ENCODE results near the gene VPS33B. TPM values are rescaled to one million over a fixed set of nuclear protein-coding genes. Genes with fewer than 3 reads are reported as not detected.
A peak's percentile ranks its signal among the peaks of the same experiment; 100 is the strongest.

Gene VPS33B
- polyA plus RNA-seq, 1 experiment, result 12.3 TPM

- POLR2A ChIA-PET, result no interaction called here
Measured at GRCh38 chr15:91031796-91032195, 9.4 kb upstream of the VPS33B start.

GRCh38 chr15:91027677-91028076 lies 5.3 kb upstream of the VPS33B start:
- ChIA-PET POLR2A (no interaction called here), CTCF (interaction anchor here (1.3 to 2.0 kb wide), 2 partner anchors 28 to 71 kb away, joined by 3 to 9 read pairs; no protein-coding TSS in a partner anchor)
- Histone ChIP-seq H3K9me3 (ENCODE audit: control insufficient read depth, insufficient read depth, low read length) (no peaks in the 10 kb centered on the region), H3K27me3 (ENCODE audit: control insufficient read depth, insufficient read depth, low read length) (peaks cover 11% of the 10 kb centered on the region), H3K27ac (ENCODE audit: low read depth, low read length) (peak overlapping the region; percentile 21), H3K4me3 (ENCODE audit: low read depth, low read length) (no peak overlapping the region)
- TF ChIP-seq CTCF (IDR thresholded peaks at IDR 0.05; ENCODE audit: low read depth, low read length), result no peak
- DNase-seq (ENCODE audit: low read depth, low spot score), result no peak

More at GRCh38 chr15:91031796-91032195, 9.4 kb upstream of the VPS33B start:
- CTCF ChIA-PET, result interaction anchor here (3.2 kb wide), 1 partner anchor 75 kb away, joined by 19 read pairs; no protein-coding TSS in a partner anchor
- Histone ChIP-seq H3K27me3 (ENCODE audit: control insufficient read depth, insufficient read depth, low read length) (peaks cover 19% of the 10 kb centered on the region), H3K27ac (ENCODE audit: low read depth, low read length) (no peak overlapping the region), H3K9me3 (ENCODE audit: control insufficient read depth, insufficient read depth, low read length) (no peaks in the 10 kb centered on the region), H3K4me3 (ENCODE audit: low read depth, low read length) (no peak overlapping the region)
- no peak for DNase-seq (ENCODE audit: low read depth, low spot score)
- TF ChIP-seq CTCF (IDR thresholded peaks at IDR 0.05; ENCODE audit: low read depth, low read length), result no peak

GRCh38 chr15:91023720-91024119 lies 1.3 kb upstream of the VPS33B start:
- H3K27ac ChIP-seq (ENCODE audit: low read depth, low read length), result no peak overlapping the region
- no peaks in the 10 kb centered on the region; the same call in 1 of the 2 replicates for H3K9me3 ChIP-seq (ENCODE audit: control insufficient read depth, insufficient read depth, low read length)
- no peak overlapping the region for H3K4me3 ChIP-seq (ENCODE audit: low read depth, low read length)
- ChIA-PET CTCF (interaction anchor here (0.6 to 0.9 kb wide), 2 partner anchors 89 to 1149 kb away, joined by 3 read pairs; partner anchors contain the start of gene UNC45A), POLR2A (no interaction called here)
- H3K27me3 ChIP-seq (ENCODE audit: control insufficient read depth, insufficient read depth, low read length), result peaks cover 2% of the 10 kb centered on the region
- DNase-seq (ENCODE audit: low read depth, low spot score), result no peak
- no peak for TF ChIP-seq CTCF (IDR thresholded peaks at IDR 0.05; ENCODE audit: low read depth, low read length)

DNA sequence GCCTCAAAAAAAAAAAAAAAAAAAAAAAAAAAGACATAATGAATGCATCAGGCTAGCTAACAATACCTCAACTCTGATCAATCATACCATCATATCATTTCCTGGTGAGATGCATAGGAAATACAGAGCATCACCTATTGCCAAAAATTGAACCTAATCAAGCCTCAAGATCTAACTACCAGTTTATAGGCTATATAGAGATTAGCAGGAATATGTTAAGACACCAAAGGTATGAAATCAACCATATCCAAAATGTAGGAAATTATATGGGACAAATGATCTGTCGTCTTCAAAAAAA lies 387 bp upstream of the VPS33B start:
- Histone ChIP-seq H3K27me3 (ENCODE audit: control insufficient read depth, insufficient read depth, low read length) (no peaks in the 10 kb centered on the region), H3K4me3 (ENCODE audit: low read depth, low read length) (peak overlapping the region; percentile 99), H3K27ac (ENCODE audit: low read depth, low read length) (no peak overlapping the region), H3K9me3 (ENCODE audit: control insufficient read depth, insufficient read depth, low read length) (no peaks in the 10 kb centered on the region; the same call in 1 of the 2 replicates)
- CTCF ChIA-PET, result interaction anchor here (1.4 kb wide), 1 partner anchor 66 kb away, joined by 5 read pairs; no protein-coding TSS in a partner anchor
- DNase-seq (ENCODE audit: low read depth, low spot score), result no peak
- TF ChIP-seq CTCF (IDR thresholded peaks at IDR 0.05; ENCODE audit: low read depth, low read length), result no peak
- POLR2A ChIA-PET, result no interaction called here

DNA sequence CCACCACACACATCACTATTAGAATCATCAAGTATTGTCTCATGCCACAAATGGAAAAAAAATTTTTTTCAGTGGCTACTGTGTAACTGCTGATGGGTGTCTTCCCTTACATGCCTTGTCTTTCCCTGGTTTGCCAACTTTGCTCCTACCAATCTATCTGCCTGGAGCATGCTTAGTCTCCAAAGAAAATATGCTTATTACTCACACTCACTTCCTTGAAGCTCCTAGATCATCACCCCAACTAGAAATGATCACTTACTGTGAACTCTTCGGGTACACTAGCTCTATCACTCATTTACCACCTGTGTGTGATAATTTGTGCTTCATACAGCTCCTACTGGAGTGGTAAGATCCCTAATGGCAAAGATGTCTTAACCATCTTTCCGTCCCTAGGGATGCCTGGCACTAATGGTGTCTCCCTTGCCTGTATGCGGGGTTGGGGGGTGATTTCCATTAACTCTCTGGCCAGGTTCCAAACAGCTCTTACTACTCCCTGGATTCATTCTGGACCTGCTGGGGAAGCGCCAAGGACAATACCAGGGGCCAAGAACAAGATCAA lies 799 bp downstream of the VPS33B start:
- POLR2A ChIA-PET, result no interaction called here
- Histone ChIP-seq H3K27me3 (ENCODE audit: control insufficient read depth, insufficient read depth, low read length) (no peaks in the 10 kb centered on the region), H3K4me3 (ENCODE audit: low read depth, low read length) (peak overlapping the region; percentile 99), H3K9me3 (ENCODE audit: control insufficient read depth, insufficient read depth, low read length) (no peaks in the 10 kb centered on the region; the same call in 1 of the 2 replicates), H3K27ac (ENCODE audit: low read depth, low read length) (no peak overlapping the region)
- DNase-seq (ENCODE audit: low read depth, low spot score), result no peak
- TF ChIP-seq CTCF (IDR thresholded peaks at IDR 0.05; ENCODE audit: low read depth, low read length), result no peak
- CTCF ChIA-PET, result interaction anchor here (0.9 to 1.4 kb wide), 3 partner anchors 28 to 250 kb away, joined by 4 to 5 read pairs (median 5); no protein-coding TSS in a partner anchor
